HepG2 (cell line): ENCODE results near the gene CDK10. TPM values are rescaled to one million over a fixed set of nuclear protein-coding genes. Genes with fewer than 3 reads are reported as not detected.

Experiments used
- AGO1 ChIP-seq: fragments of 200-400 bp; formaldehyde crosslinking; IDR thresholded peaks from 2 replicates; pipeline ENCODE4 v1.6.1; 2017; ENCODE audit warnings: mild to moderate bottlenecking, low read depth, low read length, moderate library complexity; ENCODE audit not compliant: poor library complexity, severe bottlenecking
- ARID4A ChIP-seq: sonication (generic); formaldehyde crosslinking; IDR thresholded peaks from 2 replicates; pipeline ENCODE4 v1.5.0; 2020; ENCODE audit warnings: mild to moderate bottlenecking, missing genetic modification reagents, borderline replicate concordance
- BHLHE40 ChIP-seq: IDR thresholded peaks from 2 replicates; pipeline ENCODE4 v1.6.1; 2011; ENCODE audit warnings: low read length, improper control_type of control experiment
- ELF1 ChIP-seq: sonication (generic); formaldehyde crosslinking; IDR thresholded peaks from 2 replicates; pipeline ENCODE4 v1.4.0; 2020; ENCODE audit warnings: missing genetic modification reagents
- GATAD2A ChIP-seq: IDR thresholded peaks from 2 replicates; pipeline ENCODE4 v1.6.1; 2016
- KDM5A ChIP-seq: fragments of 200-600 bp; sonication (generic); IDR thresholded peaks from 2 replicates; pipeline ENCODE4 v1.7.0; 2018; ENCODE audit warnings: antibody characterized with exemption, mild to moderate bottlenecking, low read length, borderline replicate concordance
- MBNL3 ChIP-seq: fragments of 250-450 bp; sonication (Bioruptor Pico); conservative IDR thresholded peaks from 2 replicates; pipeline ENCODE4 v1.8.0; 2022; ENCODE audit warnings: mild to moderate bottlenecking, inconsistent platforms
- MLLT10 ChIP-seq: sonication (generic); formaldehyde crosslinking; IDR thresholded peaks from 2 replicates; pipeline ENCODE4 v1.4.0; 2020; ENCODE audit warnings: missing genetic modification reagents
- MTERF4 ChIP-seq: sonication (generic); formaldehyde crosslinking; IDR thresholded peaks from 2 replicates; pipeline ENCODE4 v1.8.0; 2023; ENCODE audit warnings: mild to moderate bottlenecking, missing genetic modification reagents
- PLRG1 ChIP-seq: fragments of 450-650 bp; conservative IDR thresholded peaks from 2 replicates; pipeline ENCODE4 v1.6.1; 2016
- PRPF4 ChIP-seq: fragments of 200-400 bp; formaldehyde crosslinking; IDR thresholded peaks from 2 replicates; pipeline ENCODE4 v1.6.1; 2016; ENCODE audit warnings: low read length, low read depth; ENCODE audit not compliant: poor library complexity, severe bottlenecking
- RNF2 ChIP-seq: fragments of 450-650 bp; conservative IDR thresholded peaks from 2 replicates; pipeline ENCODE4 v1.6.1; 2016; ENCODE audit warnings: low read depth
- ZBTB8A ChIP-seq: sonication (generic); formaldehyde crosslinking; IDR thresholded peaks from 2 replicates; pipeline ENCODE4 v1.4.0; 2020; ENCODE audit warnings: mild to moderate bottlenecking, low read depth, missing genetic modification reagents, borderline replicate concordance
- ZFX ChIP-seq: sonication (generic); formaldehyde crosslinking; IDR thresholded peaks from 2 replicates; pipeline ENCODE4 v1.4.0; 2020; ENCODE audit warnings: mild to moderate bottlenecking, low read depth, missing genetic modification reagents, moderate library complexity
- ZNF101 ChIP-seq: sonication (generic); formaldehyde crosslinking; IDR thresholded peaks from 2 replicates; pipeline ENCODE4 v1.4.0; 2020; ENCODE audit warnings: mild to moderate bottlenecking, low read depth, missing genetic modification reagents, borderline replicate concordance
- ZNF253 ChIP-seq: sonication (generic); formaldehyde crosslinking; IDR thresholded peaks from 2 replicates; pipeline ENCODE4 v1.8.0; 2022; ENCODE audit warnings: mild to moderate bottlenecking, missing genetic modification reagents, borderline replicate concordance
- ZNF317 ChIP-seq: sonication (generic); formaldehyde crosslinking; IDR thresholded peaks from 2 replicates; pipeline ENCODE4 v1.5.0; 2020; ENCODE audit warnings: mild to moderate bottlenecking, missing genetic modification reagents
- ZNF569 ChIP-seq: sonication (generic); formaldehyde crosslinking; IDR thresholded peaks from 2 replicates; pipeline ENCODE4 v1.5.0; 2020; ENCODE audit warnings: mild to moderate bottlenecking, missing genetic modification reagents, moderate library complexity, borderline replicate concordance
- ZNF766 ChIP-seq: sonication (generic); formaldehyde crosslinking; IDR thresholded peaks from 2 replicates; pipeline ENCODE4 v1.5.0; 2020; ENCODE audit warnings: missing genetic modification reagents, borderline replicate concordance
- ZNF83 ChIP-seq: sonication (generic); formaldehyde crosslinking; IDR thresholded peaks from 2 replicates; pipeline ENCODE4 v1.4.0; 2020; ENCODE audit warnings: missing genetic modification reagents, mild to moderate bottlenecking, borderline replicate concordance
- ZZZ3 ChIP-seq: sonication (generic); formaldehyde crosslinking; IDR thresholded peaks from 2 replicates; pipeline ENCODE4 v1.4.0; 2020; ENCODE audit warnings: missing genetic modification reagents, mild to moderate bottlenecking, borderline replicate concordance
- polyA plus RNA-seq, 8 experiments: library from polyadenylated mRNA; depleted of rRNA in 3 of 8; stranded (reverse) in 7 of 8; unstranded in 1 of 8; fragments of >200 nt; fragmentation: Illumina TruSeq in 4 of 8; extraction: Trizol in 4 of 8; gene quantifications; 2 replicates each; pipeline versions ENCODE4 v1.2.1 to v1.2.3, GENCODE V29; 2011 to 2016; ENCODE audit warnings: low read depth in 4 of 8, missing spikeins in 1 of 8, mixed read lengths in 1 of 8; ENCODE audit not compliant: insufficient read depth in 1 of 8
- total RNA-seq, 5 experiments: library from RNA; depleted of rRNA; stranded (reverse); fragments of >200 nt; fragmentation: Illumina TruSeq; extraction: Trizol; gene quantifications; 2 replicates each; pipeline ENCODE4 v1.2.3, GENCODE V29; 2016; ENCODE audit warnings: low read depth in 1 of 5
- TF ChIP-seq, protein P1 (sequence below): sonication (generic); formaldehyde crosslinking; IDR thresholded peaks from 2 replicates; pipeline ENCODE4 v1.5.0; 2020; ENCODE audit warnings: missing genetic modification reagents, mild to moderate bottlenecking, borderline replicate concordance
- TF ChIP-seq, protein P2 (sequence below): sonication (generic); formaldehyde crosslinking; IDR thresholded peaks from 2 replicates; pipeline ENCODE4 v1.5.0; 2020; ENCODE audit warnings: missing genetic modification reagents

Gene CDK10
- total and polyA plus RNA-seq, 2 of the 13 experiments (the other 11 are each of a cell fraction or from before 2014, with no cell fraction given), result 2.5 to 3.9 TPM

GRCh38 chr16:89700100-89700648 is 13.7 kb downstream of the CDK10 start (continued):
- TF ChIP-seq, protein P1, sequence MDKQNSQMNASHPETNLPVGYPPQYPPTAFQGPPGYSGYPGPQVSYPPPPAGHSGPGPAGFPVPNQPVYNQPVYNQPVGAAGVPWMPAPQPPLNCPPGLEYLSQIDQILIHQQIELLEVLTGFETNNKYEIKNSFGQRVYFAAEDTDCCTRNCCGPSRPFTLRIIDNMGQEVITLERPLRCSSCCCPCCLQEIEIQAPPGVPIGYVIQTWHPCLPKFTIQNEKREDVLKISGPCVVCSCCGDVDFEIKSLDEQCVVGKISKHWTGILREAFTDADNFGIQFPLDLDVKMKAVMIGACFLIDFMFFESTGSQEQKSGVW (CRISPR knock-in tag), result no peak
- no peak for TF ChIP-seq ZNF101 (CRISPR knock-in tag)
- TF ChIP-seq ZNF569 (CRISPR knock-in tag), result no peak
- no peak for TF ChIP-seq ZNF766 (CRISPR knock-in tag)
- TF ChIP-seq RNF2, result no peak
- TF ChIP-seq ZNF253, result no peak
- TF ChIP-seq, protein P2, sequence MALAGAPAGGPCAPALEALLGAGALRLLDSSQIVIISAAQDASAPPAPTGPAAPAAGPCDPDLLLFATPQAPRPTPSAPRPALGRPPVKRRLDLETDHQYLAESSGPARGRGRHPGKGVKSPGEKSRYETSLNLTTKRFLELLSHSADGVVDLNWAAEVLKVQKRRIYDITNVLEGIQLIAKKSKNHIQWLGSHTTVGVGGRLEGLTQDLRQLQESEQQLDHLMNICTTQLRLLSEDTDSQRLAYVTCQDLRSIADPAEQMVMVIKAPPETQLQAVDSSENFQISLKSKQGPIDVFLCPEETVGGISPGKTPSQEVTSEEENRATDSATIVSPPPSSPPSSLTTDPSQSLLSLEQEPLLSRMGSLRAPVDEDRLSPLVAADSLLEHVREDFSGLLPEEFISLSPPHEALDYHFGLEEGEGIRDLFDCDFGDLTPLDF (CRISPR knock-in tag), result no peak; the same call in 1 of the 2 replicates
- no peak for TF ChIP-seq ZZZ3 (CRISPR knock-in tag)
- TF ChIP-seq MLLT10 (CRISPR knock-in tag), result no peak
- peak; percentile 94 for TF ChIP-seq BHLHE40
- TF ChIP-seq MBNL3 (CRISPR knock-in tag), result no peak
- TF ChIP-seq KDM5A, result no peak
- peak; percentile 27; the same call in 1 of the 2 replicates for TF ChIP-seq ZNF317
- 0 out of 2 replicates have a peak, but pooled peaks have one; percentile 22 for TF ChIP-seq MTERF4
- TF ChIP-seq ARID4A (CRISPR knock-in tag), result peak; percentile 92
- TF ChIP-seq AGO1, result peak; percentile 24
- TF ChIP-seq ELF1, result peak; percentile 83
- no peak for TF ChIP-seq PRPF4
- peak; percentile 54; the same call in 1 of the 2 replicates for TF ChIP-seq ZFX (CRISPR knock-in tag)
- TF ChIP-seq GATAD2A (CRISPR knock-in tag), result peak; percentile 76
- TF ChIP-seq ZNF83 (CRISPR knock-in tag), result peak; percentile 71; the same call in 1 of the 2 replicates
- TF ChIP-seq ZBTB8A, result no peak
- TF ChIP-seq PLRG1, result no peak
